ENCODE data around the gene UBQLN4.
"Not testable (repeated sequence)": the region's sequence is repeated elsewhere in the genome, so short reads cannot be mapped to it uniquely, and the experiment has no call there.

Gene UBQLN4

GRCh38 chr1:156060937-156061636 lies 7.5 kb upstream of the UBQLN4 start, which contains the start of gene RAB25:
TSS of gene RAB25 (plus strand) at chr1:156061160. CDS start at chr1:156061401, 241 bp downstream.
- DNase-seq (ENCODE audit: low spot score), result no peak

DNA sequence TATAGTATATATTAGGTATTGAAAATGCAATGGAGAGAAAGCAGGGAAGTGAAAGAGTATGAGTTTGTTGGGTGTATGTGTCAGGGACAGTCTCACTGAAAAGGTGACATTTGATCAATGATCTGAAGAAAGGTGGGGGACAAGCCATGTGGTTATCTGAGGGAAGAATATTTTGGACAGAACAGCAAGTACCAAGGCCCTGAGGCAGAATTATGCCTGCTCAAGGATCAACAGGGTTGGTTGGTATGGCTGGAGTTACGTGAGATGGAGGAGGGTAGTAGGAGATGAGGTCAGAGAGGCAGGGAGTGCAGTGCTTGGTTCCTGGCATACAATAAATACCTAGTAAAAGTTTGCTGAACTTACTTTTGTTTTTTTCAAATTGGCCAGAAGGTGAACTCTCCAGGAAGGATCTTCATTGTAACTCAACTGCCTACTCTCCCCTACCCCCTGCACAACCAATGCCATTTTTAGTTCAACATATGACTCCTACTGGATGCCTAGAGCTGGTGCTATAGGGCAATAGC lies 2.8 kb upstream of the UBQLN4 start:
- no peak for DNase-seq (ENCODE audit: low spot score)

- no peak for DNase-seq (ENCODE audit: low spot score)
Measured at GRCh38 chr1:156055281-156056048, 1.9 kb upstream of the UBQLN4 start.

DNA sequence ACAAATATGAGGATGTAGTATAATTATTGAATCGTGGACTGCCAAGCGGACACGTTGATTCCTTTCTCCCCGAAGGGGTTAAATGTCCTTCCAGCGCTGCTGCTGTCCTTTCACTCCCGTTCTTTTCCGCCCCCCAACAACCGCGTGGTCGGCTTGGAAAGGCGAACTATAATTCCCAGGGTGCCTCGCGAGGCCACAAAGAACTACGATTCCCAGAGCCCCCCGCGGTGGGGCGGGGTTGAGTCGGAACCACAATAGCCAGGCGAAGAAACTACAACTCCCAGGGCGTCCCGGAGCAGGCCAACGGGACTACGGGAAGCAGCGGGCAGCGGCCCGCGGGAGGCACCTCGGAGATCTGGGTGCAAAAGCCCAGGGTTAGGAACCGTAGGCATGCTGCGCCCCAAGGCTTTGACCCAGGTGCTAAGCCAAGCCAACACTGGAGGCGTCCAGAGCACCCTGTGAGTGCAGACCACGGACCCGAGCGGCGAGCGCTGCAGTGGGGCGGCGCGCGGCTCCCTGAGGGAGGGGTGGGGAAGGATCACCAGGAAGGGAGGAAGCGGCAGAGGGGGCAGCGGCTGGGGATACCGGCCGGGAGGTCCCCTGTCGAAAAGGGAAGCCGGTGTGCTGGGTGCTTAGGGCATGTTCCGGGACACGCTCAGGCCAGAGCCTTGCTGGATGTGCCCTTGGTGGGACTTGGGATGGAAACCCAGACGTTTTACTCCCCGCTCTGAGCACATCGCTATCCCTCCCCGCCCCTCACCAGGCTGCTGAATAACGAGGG lies 1.1 kb upstream of the UBQLN4 start, which contains the start of gene LAMTOR2:
Gene LAMTOR2 (plus strand): TSS at position 283 of the 781 bp plus-strand sequence. CDS start 108 bp downstream, at position 391.
- DNase-seq (ENCODE audit: low spot score), result peak; percentile 97

GRCh38 chr1:156052862-156053767 lies 483 bp downstream of the UBQLN4 start:
- DNase-seq (ENCODE audit: low spot score), result peak; percentile 84

DNA sequence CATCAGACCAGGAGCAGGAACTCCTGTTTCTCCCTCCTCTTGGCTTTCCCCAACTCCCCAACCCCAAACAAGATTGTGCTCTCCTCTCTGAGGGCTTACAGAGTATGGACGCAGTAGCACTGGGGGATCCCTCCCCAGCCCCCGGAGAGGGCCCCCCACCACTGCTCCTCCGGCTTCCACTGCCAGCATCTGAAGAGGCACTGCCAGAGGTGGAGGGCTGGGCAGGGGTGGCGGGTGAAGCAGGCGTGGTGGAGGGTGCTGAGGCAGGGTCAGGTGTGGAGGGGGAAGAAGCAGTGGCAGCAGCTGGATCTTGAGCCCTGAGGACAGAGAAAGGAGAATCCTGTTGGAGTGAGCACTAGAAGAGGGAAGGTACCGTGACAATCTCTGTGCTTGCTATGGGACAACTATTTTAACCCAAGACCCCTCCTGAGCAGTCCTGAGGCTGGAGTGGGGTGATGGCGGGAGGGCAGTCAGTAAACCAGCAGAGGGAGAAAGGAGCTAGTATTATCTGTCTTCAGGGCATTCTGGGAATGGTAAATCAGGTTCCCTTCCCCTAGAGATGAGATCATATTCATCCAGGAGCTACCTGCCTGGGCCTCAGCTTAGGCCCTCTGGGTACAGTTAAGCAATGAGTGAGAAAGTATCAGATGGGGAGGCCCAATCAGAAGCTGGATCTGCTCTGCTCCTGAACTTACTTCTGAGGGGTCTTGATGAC lies 2.4 kb downstream of the UBQLN4 start:
- DNase-seq (ENCODE audit: low spot score), result no peak

GRCh38 chr1:156050376-156050775 lies 3.2 kb downstream of the UBQLN4 start:
- DNase-seq (ENCODE audit: low spot score), result peak; percentile 59

DNA sequence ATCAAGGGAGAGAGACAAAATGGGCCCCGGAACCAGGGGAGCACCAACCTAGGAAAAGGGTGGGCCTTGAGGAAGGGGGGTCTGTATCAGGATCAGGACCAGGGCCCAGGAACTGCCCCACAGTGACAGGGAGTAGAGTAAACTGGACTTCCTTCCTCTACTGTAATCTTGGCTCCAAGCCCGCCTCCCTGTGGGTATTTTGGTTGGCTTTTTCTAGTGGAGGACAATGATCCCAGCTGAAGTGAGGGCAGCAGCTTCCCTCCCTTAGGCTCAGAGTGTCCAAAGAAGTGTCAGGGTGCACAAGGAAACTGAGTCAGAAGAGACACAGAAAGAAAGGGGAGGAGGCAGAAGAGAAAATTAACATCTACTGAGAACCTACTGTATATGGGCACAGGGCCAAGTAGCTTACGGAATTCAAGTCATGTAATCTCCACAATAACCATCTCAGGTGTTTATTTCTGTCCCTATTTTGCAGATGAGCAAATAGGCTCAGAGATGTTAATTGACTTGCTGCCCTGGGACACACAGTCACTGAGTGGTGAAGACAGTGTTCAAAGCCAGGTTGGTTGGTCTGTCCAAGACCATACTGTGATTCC lies 4.8 kb downstream of the UBQLN4 start:
- DNase-seq (ENCODE audit: low spot score), result no peak

GRCh38 chr1:156045076-156045475 lies 8.5 kb downstream of the UBQLN4 start:
- DNase-seq (ENCODE audit: low spot score), result no peak

GRCh38 chr1:156042828-156043227 lies 10.8 kb downstream of the UBQLN4 start:
- DNase-seq (ENCODE audit: low spot score), result no peak

DNA sequence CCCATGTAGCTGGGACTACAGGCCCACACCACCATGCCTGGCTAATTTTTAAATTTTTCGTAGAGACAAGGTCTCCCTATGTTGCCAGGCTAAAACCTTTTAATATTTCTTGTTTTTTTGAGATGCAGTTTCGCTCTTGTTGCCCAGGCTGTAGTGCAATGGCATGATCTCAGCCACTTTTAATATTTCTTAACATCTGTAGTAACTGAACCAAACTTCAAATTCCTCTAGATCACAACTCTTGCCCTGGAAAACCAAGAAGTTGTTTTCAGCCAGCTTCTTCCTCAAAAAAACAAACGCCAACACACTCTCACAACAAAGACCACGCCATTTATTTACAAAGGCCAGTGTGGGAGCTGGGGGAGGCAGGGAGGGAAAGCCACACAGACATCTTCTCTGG lies 18.6 kb downstream of the UBQLN4 start:
- not testable (repeated sequence) for DNase-seq (ENCODE audit: low spot score)

GRCh38 chr1:156033011-156033410 lies 20.6 kb downstream of the UBQLN4 start:
- DNase-seq (ENCODE audit: low spot score), result peak; percentile 43

DNA sequence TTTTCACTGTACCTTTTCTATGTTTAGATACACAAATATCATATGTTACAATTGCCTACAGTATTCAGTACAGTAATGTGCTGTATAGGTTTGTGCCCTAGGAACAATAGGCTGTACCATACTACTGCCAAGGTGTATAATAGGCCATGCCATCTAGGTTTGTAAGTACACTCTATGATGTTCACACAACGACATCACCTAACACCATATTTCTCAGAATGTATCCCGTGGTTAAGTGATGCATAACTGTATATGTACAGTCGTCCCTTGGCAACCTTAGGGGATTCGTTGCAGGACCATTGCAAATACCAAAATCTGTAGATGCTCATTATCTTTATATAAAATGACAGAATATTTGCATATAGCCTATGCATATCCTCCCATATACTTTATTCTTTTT lies 27.0 kb downstream of the UBQLN4 start:
- DNase-seq (ENCODE audit: low spot score), result no peak

- DNase-seq (ENCODE audit: low spot score), result peak; percentile 82
Measured at GRCh38 chr1:156025876-156026275, 27.7 kb downstream of the UBQLN4 start.

GRCh38 chr1:156024801-156025200 lies 28.8 kb downstream of the UBQLN4 start:
- DNase-seq (ENCODE audit: low spot score), result no peak

- no peak for DNase-seq (ENCODE audit: low spot score)
Measured at GRCh38 chr1:156021954-156022353, 31.6 kb downstream of the UBQLN4 start.

DNA sequence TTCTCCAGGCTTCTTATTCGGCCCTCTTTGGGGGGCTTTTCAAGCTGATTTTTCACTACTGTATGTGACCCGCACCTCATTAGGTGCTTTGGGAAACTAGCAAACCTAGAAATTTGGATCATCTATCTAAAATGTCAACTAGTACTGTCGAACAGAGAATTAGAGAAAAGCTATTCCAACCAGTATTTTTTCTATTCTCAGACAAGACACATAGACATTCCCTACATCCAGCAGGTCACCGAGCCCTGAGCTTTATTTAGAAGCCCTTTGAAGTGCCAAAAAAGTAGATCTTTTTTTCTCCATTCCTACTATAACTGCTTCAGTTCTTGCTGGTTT lies 32.5 kb downstream of the UBQLN4 start:
- no peak for DNase-seq (ENCODE audit: low spot score)

- DNase-seq (ENCODE audit: low spot score), result peak; percentile 94
Measured at GRCh38 chr1:156020293-156021092, 33.1 kb downstream of the UBQLN4 start, which contains the start of gene SSR2. TSS of gene SSR2 (minus strand) at chr1:156020951. CDS start at chr1:156020167, 784 bp downstream.

DNA sequence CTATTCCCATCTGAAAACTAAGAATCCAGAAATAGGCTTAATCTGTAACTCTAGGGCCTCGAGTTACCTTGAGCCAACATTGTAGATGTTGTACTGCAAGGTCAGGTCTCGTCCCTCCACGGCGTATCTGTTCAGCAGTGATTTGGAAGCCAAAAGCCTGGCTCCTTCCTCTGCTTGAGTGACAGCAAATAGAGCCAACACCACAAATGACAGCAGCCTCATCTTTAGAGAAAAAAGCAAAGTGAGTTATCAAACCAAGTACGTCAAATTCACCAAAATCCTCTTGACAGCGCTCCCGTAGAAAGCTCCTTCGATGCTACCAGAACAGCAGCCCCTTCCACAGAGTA lies 33.7 kb downstream of the UBQLN4 start:
- no peak for DNase-seq (ENCODE audit: low spot score)

Measured in hepatic stellate cell (primary cell).